ENCODE data around the gene ANO9.
"Not testable (repeated sequence)": the region's sequence is repeated elsewhere in the genome, so short reads cannot be mapped to it uniquely, and the experiment has no call there.

The ANO9 gene

DNA sequence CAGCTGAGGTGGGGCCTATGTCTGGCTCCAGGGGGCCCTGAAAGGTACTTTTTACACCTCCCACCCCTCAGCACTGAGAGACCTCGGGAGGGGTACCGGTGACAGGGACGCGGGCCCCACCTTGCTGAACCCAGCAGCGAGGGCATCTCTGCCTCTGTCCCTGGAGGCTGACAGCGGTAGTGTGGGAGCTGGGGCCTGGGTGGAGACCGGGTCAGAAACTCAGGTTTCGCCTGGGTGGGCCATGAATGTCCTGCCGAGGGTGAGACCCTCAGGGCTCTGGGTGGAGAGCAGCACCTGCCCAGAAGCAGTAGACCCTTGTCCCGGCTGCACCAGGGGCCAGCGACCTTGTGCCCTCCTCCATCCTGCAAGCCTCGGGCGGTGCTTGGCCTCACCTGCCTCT, 30.5 kb upstream of the ANO9 start:
- no peak for DNase-seq (ENCODE audit: low read depth in 2 of 2)

GRCh38 chr11:471468-472145, 29.8 kb upstream of the ANO9 start:
- DNase-seq (ENCODE audit: low read depth in 2 of 2): no peak

- no peak for DNase-seq (ENCODE audit: low read depth in 2 of 2)
Observed at GRCh38 chr11:469684-470560, 28.1 kb upstream of the ANO9 start.

GRCh38 chr11:469026-469683, 27.3 kb upstream of the ANO9 start:
- DNase-seq (ENCODE audit: low read depth in 2 of 2): not testable (repeated sequence)

- DNase-seq (ENCODE audit: low read depth in 2 of 2): no peak
Observed at GRCh38 chr11:468493-468892, 26.7 kb upstream of the ANO9 start.

- no peak for DNase-seq (ENCODE audit: low read depth in 2 of 2)
Observed at GRCh38 chr11:468036-468435, 26.2 kb upstream of the ANO9 start.

GRCh38 chr11:465896-466530, 24.2 kb upstream of the ANO9 start:
- DNase-seq (ENCODE audit: low read depth in 2 of 2): no peak

- no peak for DNase-seq (ENCODE audit: low read depth in 2 of 2)
Observed at GRCh38 chr11:464316-464715, 22.5 kb upstream of the ANO9 start.

DNA sequence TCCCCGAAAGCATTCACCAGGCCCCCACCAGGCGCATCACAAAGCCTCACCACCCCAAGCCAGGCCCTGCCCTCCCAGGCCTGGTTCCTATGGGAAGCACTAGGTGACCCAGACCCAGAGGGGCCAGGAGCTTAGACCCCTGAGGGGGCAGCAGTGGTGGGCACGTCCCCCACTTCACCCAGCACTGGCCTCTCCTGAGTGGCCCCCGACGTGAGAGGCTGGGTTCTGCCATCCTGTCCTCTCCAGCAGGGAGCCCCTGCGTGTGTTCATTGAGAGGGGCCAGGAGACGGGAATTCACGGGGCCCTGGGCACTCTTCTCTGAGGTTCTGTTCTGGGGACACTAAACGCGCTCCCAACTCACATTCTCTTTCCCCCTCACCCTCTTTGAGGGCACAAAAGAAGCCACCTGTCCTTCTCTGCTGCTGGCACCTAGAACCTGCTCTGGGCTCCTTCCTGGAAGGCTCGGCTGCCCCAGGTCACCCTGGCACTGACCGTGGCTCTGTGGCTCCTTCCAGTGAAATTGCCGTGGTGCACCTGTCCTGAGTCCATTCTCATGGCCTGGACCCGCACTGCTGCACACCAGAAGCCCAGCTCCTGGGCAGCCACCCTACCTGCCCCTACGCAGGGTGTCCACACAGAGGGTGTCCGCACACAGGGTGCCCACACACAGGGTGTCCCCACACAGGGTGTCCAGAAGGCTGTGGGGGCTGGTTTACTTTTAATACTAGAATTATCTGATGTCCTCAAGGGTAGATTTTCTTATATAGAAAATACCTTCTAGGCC, 20.5 kb upstream of the ANO9 start:
- no peak for DNase-seq (ENCODE audit: low read depth in 2 of 2)

DNA sequence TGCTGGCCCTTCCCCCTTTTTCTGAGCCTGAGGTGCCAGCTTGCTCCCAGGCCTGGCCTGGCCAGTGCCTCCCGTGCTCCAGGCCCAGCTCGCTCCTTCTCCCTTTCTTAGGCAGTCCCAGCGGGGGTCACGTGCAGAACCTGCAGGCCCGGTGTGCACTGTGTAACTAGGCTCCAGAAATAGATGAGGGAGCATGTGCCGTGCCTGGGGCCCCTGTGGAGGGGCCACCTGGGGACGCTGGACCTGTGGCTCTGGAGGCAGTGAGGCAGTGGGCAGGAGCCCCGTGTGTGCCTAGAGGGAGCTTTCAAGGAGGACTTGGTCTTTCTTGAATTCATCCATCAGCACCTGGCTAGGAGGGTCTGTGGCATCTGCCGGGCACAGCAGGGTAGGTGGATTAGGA, 19.8 kb upstream of the ANO9 start:
- DNase-seq (ENCODE audit: low read depth in 2 of 2): no peak

DNA sequence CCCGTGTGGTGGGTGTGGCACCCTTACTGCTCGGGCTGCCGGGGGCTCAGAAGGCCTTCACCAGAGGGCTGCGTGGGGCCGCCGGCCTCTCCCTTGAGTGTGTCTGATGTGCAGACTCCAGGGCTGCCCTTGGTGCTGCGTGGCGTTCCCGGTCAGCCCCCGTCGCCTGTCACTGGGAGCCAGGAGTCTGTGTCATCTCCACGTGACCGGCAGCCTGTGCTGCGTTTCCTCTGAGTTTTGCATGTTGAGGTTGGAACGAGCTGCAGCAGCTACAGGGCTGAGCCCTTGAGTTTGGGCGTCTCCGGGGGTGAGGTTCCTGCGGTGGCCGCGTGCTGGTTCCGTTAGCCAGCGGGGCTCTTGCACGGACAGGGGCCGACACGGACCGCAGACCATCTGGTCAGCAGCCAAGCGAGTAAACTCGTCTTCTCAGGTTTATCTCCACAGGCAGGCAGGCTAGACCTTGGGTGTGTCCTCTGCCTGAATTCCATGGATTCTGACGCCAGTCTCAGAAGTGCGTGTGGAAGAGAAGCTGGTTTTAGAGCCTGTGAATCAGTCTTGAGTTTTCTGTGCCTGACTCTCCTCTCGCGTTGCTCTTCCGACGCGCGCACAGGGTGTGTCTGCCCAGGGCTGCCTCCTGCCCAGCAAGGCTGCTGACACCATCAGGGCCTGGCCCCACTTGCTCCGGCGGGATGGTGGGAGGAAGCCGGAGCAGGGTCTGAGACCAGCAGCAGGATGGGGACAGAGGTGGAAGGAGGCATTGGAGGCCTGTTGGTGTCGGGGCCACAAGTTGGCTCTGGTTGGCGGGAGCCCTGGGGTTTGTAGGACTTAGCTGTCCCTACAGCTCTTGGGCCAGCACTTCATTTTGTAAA, 18.8 kb upstream of the ANO9 start:
- no peak for DNase-seq (ENCODE audit: low read depth in 2 of 2)

DNA sequence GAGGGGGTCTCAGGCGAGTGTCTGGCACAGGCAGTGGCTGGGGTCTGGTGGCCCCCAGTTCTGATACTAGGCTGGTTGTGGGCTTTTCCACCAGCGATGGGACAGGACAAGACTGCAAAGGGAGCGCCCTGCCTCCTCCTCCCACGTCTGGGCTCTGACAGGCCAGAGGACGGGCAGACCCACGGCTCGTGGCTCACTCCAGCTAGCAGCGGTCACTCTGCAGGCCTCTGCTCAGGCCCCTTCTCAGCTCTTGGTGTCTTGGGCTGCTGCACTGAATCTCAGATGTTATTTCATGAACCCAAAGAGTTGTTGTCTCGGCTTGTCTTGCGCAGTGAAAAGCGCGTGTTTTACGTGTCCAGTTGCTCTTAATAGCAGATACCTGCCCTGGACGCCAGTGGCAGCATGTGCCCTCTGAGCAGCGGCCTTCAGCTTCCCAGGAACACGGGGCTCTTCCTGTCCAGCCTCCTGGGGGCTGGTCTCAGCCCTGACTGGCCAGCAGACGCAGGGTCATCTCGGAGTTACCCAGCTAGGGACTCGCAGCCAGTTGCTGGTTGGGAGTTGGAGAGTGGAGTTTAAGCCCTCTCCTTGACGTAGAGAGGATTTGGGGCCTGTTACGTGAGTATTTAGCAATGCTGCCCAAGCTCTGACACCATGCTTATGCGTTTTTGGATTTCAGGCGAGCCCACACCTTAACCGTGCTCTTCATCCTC, 17.9 kb upstream of the ANO9 start:
- no peak for DNase-seq (ENCODE audit: low read depth in 2 of 2)

- DNase-seq (ENCODE audit: low read depth in 2 of 2): no peak
Observed at GRCh38 chr11:457111-457760, 15.4 kb upstream of the ANO9 start.

- no peak for DNase-seq (ENCODE audit: low read depth in 2 of 2)
Observed at GRCh38 chr11:456533-456932, 14.7 kb upstream of the ANO9 start.

DNA sequence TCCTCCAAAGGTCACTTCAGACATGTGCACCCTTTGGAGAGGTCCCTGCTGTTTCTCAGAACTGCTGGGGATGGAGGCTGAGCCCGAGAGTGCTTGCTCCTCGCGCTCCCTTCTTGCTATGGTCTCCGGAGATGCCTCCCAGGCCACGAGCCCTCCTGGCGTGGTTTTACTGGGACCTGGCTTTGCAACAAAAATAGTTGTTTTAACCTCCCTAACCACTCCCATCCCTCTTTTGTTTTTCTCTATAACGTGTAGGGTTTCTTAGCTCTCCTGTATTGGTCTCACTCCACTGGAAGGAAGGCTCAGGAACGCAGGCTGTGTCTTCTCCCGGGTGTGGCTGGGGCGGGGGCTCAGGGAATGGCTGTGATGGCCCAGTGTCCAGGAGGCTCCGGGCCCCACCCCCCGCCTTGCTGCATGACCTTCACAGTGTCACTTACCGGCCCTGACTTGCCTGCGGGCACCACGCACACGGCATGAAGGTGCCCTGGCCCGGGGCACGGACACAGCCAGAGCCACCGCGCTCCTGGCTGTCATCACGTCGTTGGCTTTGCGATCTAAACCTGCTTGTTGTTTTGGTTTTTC, 13.8 kb upstream of the ANO9 start:
- no peak for DNase-seq (ENCODE audit: low read depth in 2 of 2)

GRCh38 chr11:454801-455565, 13.2 kb upstream of the ANO9 start:
- DNase-seq (ENCODE audit: low read depth in 2 of 2): no peak

GRCh38 chr11:454043-454442, 12.2 kb upstream of the ANO9 start:
- DNase-seq (ENCODE audit: low read depth in 2 of 2): no peak

DNA sequence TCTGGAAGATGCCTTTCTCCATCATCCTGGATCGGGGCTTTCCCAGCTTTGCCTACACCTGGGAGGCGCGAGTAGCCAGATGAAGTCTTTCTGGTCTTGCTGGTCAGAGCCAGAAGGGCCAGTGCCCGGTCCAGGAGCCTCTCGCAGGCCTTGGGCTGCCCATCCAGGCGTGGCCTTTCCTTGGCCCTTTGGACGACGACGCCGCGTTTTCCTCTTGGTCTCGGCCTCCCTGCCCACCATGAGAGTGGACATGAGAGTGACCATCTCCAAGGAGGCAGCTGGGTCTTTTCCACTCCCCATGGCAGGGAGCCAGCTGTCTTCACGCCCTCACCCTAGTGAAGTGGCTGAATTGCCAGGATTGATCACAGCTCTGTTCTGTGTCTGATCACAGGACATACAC, 11.8 kb upstream of the ANO9 start:
- no peak for DNase-seq (ENCODE audit: low read depth in 2 of 2)

Data from stimulated activated CD4-positive, alpha-beta T cell treated with anti-CD3 and anti-CD28 coated beads, Interleukin-1b, Interleukin-23, amount 100 ng/mL, for 1 hour (primary cell).